Mucosa of stomach (tissue), 1 donor: Measurements from ENCODE around the gene DSE.

Source experiments
- H3K27me3 ChIP-seq: one replicate; pipeline ENCODE4 v1.7.0; 2013; ENCODE audit warnings: mild to moderate bottlenecking, low read length; ENCODE audit not compliant: control insufficient read depth, insufficient read depth
- H3K36me3 ChIP-seq: one replicate; pipeline ENCODE4 v1.7.0; 2013; ENCODE audit warnings: low read length; ENCODE audit not compliant: control insufficient read depth, insufficient read depth
- H3K4me1 ChIP-seq: one replicate; pipeline ENCODE4 v1.7.0; 2013; ENCODE audit warnings: mild to moderate bottlenecking, low read length; ENCODE audit not compliant: control insufficient read depth, insufficient read depth
- H3K4me3 ChIP-seq: one replicate; pipeline ENCODE4 v1.7.0; 2013; ENCODE audit warnings: low read length
- H3K9ac ChIP-seq: one replicate; pipeline ENCODE4 v1.7.0; 2013; ENCODE audit warnings: mild to moderate bottlenecking, low read length, moderate library complexity
- H3K9me3 ChIP-seq: one replicate; pipeline ENCODE4 v1.7.0; 2013; ENCODE audit warnings: mild to moderate bottlenecking, low read length, moderate library complexity; ENCODE audit not compliant: control insufficient read depth
- donor health status: Pancreatic carcinoma.

DSE gene

GRCh38 chr6:116444092-116444491 is 73.3 kb downstream of the DSE start:
- Histone ChIP-seq H3K36me3 (no peaks in the 10 kb centered on the region), H3K4me3 (no peak overlapping the region), H3K4me1 (no peaks in the 10 kb centered on the region), H3K9ac (no peak overlapping the region), H3K27me3 (no peaks in the 10 kb centered on the region), H3K9me3 (no peaks in the 10 kb centered on the region)

GRCh38 chr6:116444575-116444974 is 73.8 kb downstream of the DSE start:
- H3K36me3 ChIP-seq, result no peaks in the 10 kb centered on the region
- H3K9ac ChIP-seq, result no peak overlapping the region
- H3K27me3 ChIP-seq, result no peaks in the 10 kb centered on the region
- no peak overlapping the region for H3K4me3 ChIP-seq
- no peaks in the 10 kb centered on the region for H3K9me3 ChIP-seq
- no peaks in the 10 kb centered on the region for H3K4me1 ChIP-seq

- H3K27me3 ChIP-seq, result no peaks in the 10 kb centered on the region
These were observed 74.4 kb downstream of the DSE start for GRCh38 chr6:116445102-116445501.

GRCh38 chr6:116446399-116446798 is 75.7 kb downstream of the DSE start:
- no peak overlapping the region for H3K4me3 ChIP-seq
- no peaks in the 10 kb centered on the region for H3K27me3 ChIP-seq
- H3K36me3 ChIP-seq, result no peaks in the 10 kb centered on the region
- H3K9me3 ChIP-seq, result no peaks in the 10 kb centered on the region
- H3K9ac ChIP-seq, result no peak overlapping the region
- H3K4me1 ChIP-seq, result peaks cover 8% of the 10 kb centered on the region

More at GRCh38 chr6:116445102-116445501, 74.4 kb downstream of the DSE start:
- Histone ChIP-seq H3K9me3 (no peaks in the 10 kb centered on the region), H3K9ac (no peak overlapping the region), H3K36me3 (no peaks in the 10 kb centered on the region), H3K4me1 (no peaks in the 10 kb centered on the region), H3K4me3 (no peak overlapping the region)

GRCh38 chr6:116447052-116447451 is 76.3 kb downstream of the DSE start:
- H3K27me3 ChIP-seq, result no peaks in the 10 kb centered on the region
- no peak overlapping the region for H3K4me3 ChIP-seq
- no peaks in the 10 kb centered on the region for H3K9me3 ChIP-seq
- peaks cover 9% of the 10 kb centered on the region for H3K4me1 ChIP-seq
- H3K36me3 ChIP-seq, result no peaks in the 10 kb centered on the region
- H3K9ac ChIP-seq, result no peak overlapping the region

GRCh38 chr6:116447496-116448011 is 76.8 kb downstream of the DSE start:
- no peak overlapping the region for H3K4me3 ChIP-seq
- no peaks in the 10 kb centered on the region for H3K9me3 ChIP-seq
- peaks cover 9% of the 10 kb centered on the region for H3K4me1 ChIP-seq

GRCh38 chr6:116449565-116449964 is 78.8 kb downstream of the DSE start:
- no peaks in the 10 kb centered on the region for H3K27me3 ChIP-seq

More at GRCh38 chr6:116447496-116448011, 76.8 kb downstream of the DSE start:
- Histone ChIP-seq H3K36me3 (no peaks in the 10 kb centered on the region), H3K27me3 (no peaks in the 10 kb centered on the region), H3K9ac (no peak overlapping the region)

GRCh38 chr6:116450185-116450710 is 79.5 kb downstream of the DSE start:
- no peak overlapping the region for H3K9ac ChIP-seq
- H3K4me1 ChIP-seq, result peaks cover 9% of the 10 kb centered on the region
- H3K9me3 ChIP-seq, result no peaks in the 10 kb centered on the region

More at GRCh38 chr6:116449565-116449964, 78.8 kb downstream of the DSE start:
- H3K9ac ChIP-seq, result no peak overlapping the region
- H3K4me1 ChIP-seq, result peaks cover 9% of the 10 kb centered on the region
- no peaks in the 10 kb centered on the region for H3K9me3 ChIP-seq
- H3K36me3 ChIP-seq, result no peaks in the 10 kb centered on the region
- H3K4me3 ChIP-seq, result no peak overlapping the region

GRCh38 chr6:116450769-116451740 is 80.3 kb downstream of the DSE start:
- H3K27me3 ChIP-seq, result no peaks in the 10 kb centered on the region
- no peak overlapping the region for H3K4me3 ChIP-seq
- H3K4me1 ChIP-seq, result peaks cover 9% of the 10 kb centered on the region
- H3K9ac ChIP-seq, result no peak overlapping the region
- no peaks in the 10 kb centered on the region for H3K36me3 ChIP-seq
- H3K9me3 ChIP-seq, result no peaks in the 10 kb centered on the region

More at GRCh38 chr6:116450185-116450710, 79.5 kb downstream of the DSE start:
- no peak overlapping the region for H3K4me3 ChIP-seq
- no peaks in the 10 kb centered on the region for H3K36me3 ChIP-seq
- H3K27me3 ChIP-seq, result no peaks in the 10 kb centered on the region

GRCh38 chr6:116451916-116452315 is 81.2 kb downstream of the DSE start:
- H3K4me3 ChIP-seq, result no peak overlapping the region
- peaks cover 9% of the 10 kb centered on the region for H3K4me1 ChIP-seq
- H3K9ac ChIP-seq, result no peak overlapping the region
- H3K36me3 ChIP-seq, result no peaks in the 10 kb centered on the region
- H3K27me3 ChIP-seq, result no peaks in the 10 kb centered on the region
- H3K9me3 ChIP-seq, result no peaks in the 10 kb centered on the region

- Histone ChIP-seq H3K27me3 (no peaks in the 10 kb centered on the region), H3K9ac (no peak overlapping the region), H3K9me3 (no peaks in the 10 kb centered on the region), H3K4me1 (peaks cover 9% of the 10 kb centered on the region), H3K4me3 (no peak overlapping the region), H3K36me3 (no peaks in the 10 kb centered on the region)
These were observed 81.8 kb downstream of the DSE start for GRCh38 chr6:116452531-116452930.

GRCh38 chr6:116456106-116456505 is 85.4 kb downstream of the DSE start:
- H3K27me3 ChIP-seq, result no peaks in the 10 kb centered on the region
- peaks cover 4% of the 10 kb centered on the region for H3K4me1 ChIP-seq
- no peaks in the 10 kb centered on the region for H3K36me3 ChIP-seq
- no peaks in the 10 kb centered on the region for H3K9me3 ChIP-seq
- no peak overlapping the region for H3K9ac ChIP-seq
- no peak overlapping the region for H3K4me3 ChIP-seq
